ENCODE measurements around the gene C4orf50.

C4orf50 gene

GRCh38 chr4:6032249-6033244, 14.3 kb upstream of the C4orf50 start:
- Mint-ChIP-seq H3K27me3 (no peaks in the 10 kb centered on the region), H3K9me3 (no peaks in the 10 kb centered on the region), H3K4me3 (no peak overlapping the region), H3K36me3 (ENCODE audit: low read depth) (no peaks in the 10 kb centered on the region), H3K27ac (no peak overlapping the region), H3K4me1 (no peaks in the 10 kb centered on the region)
- ATAC-seq: no peak
- DNase-seq: no peak

- Mint-ChIP-seq H3K9me3 (no peaks in the 10 kb centered on the region), H3K4me3 (no peak overlapping the region), H3K4me1 (no peaks in the 10 kb centered on the region), H3K27me3 (no peaks in the 10 kb centered on the region), H3K27ac (no peak overlapping the region), H3K36me3 (ENCODE audit: low read depth) (no peaks in the 10 kb centered on the region)
- DNase-seq (no peak), ATAC-seq (no peak)
Observed at GRCh38 chr4:6031846-6032245, 13.6 kb upstream of the C4orf50 start.

GRCh38 chr4:6030679-6031078, 12.4 kb upstream of the C4orf50 start:
- no peaks in the 10 kb centered on the region for H3K9me3 Mint-ChIP-seq
- ATAC-seq (no peak), DNase-seq (no peak)
- no peaks in the 10 kb centered on the region for H3K4me1 Mint-ChIP-seq
- H3K27ac Mint-ChIP-seq: no peak overlapping the region
- no peaks in the 10 kb centered on the region for H3K36me3 Mint-ChIP-seq (ENCODE audit: low read depth)
- no peaks in the 10 kb centered on the region for H3K27me3 Mint-ChIP-seq
- no peak overlapping the region for H3K4me3 Mint-ChIP-seq

GRCh38 chr4:6029254-6029653, 11.0 kb upstream of the C4orf50 start:
- no peaks in the 10 kb centered on the region for H3K27me3 Mint-ChIP-seq
- H3K4me3 Mint-ChIP-seq: no peak overlapping the region
- ATAC-seq (no peak), DNase-seq (no peak)
- H3K27ac Mint-ChIP-seq: no peak overlapping the region
- no peaks in the 10 kb centered on the region for H3K9me3 Mint-ChIP-seq
- no peaks in the 10 kb centered on the region for H3K4me1 Mint-ChIP-seq
- H3K36me3 Mint-ChIP-seq (ENCODE audit: low read depth): no peaks in the 10 kb centered on the region

GRCh38 chr4:6028168-6028567, 9.9 kb upstream of the C4orf50 start:
- Mint-ChIP-seq H3K4me1 (no peaks in the 10 kb centered on the region), H3K36me3 (ENCODE audit: low read depth) (no peaks in the 10 kb centered on the region), H3K27me3 (no peaks in the 10 kb centered on the region), H3K9me3 (no peaks in the 10 kb centered on the region), H3K27ac (no peak overlapping the region), H3K4me3 (no peak overlapping the region)
- no peak for DNase-seq
- no peak for ATAC-seq

- no peaks in the 10 kb centered on the region for H3K9me3 Mint-ChIP-seq
- no peaks in the 10 kb centered on the region for H3K4me1 Mint-ChIP-seq
- H3K4me3 Mint-ChIP-seq: no peak overlapping the region
- no peaks in the 10 kb centered on the region for H3K27me3 Mint-ChIP-seq
- ATAC-seq (no peak), DNase-seq (no peak)
- no peak overlapping the region for H3K27ac Mint-ChIP-seq
- no peaks in the 10 kb centered on the region for H3K36me3 Mint-ChIP-seq (ENCODE audit: low read depth)
Observed at GRCh38 chr4:6027392-6027791, 9.2 kb upstream of the C4orf50 start.

GRCh38 chr4:6024313-6024960, 6.2 kb upstream of the C4orf50 start:
- no peaks in the 10 kb centered on the region for H3K4me1 Mint-ChIP-seq
- ATAC-seq (no peak), DNase-seq (no peak)

GRCh38 chr4:6023731-6024130, 5.5 kb upstream of the C4orf50 start:
- Mint-ChIP-seq H3K4me3 (no peak overlapping the region), H3K27ac (peak overlapping the region; percentile 13), H3K9me3 (no peaks in the 10 kb centered on the region), H3K36me3 (ENCODE audit: low read depth) (no peaks in the 10 kb centered on the region), H3K4me1 (no peaks in the 10 kb centered on the region), H3K27me3 (peaks cover 11% of the 10 kb centered on the region)
- ATAC-seq (no peak), DNase-seq (no peak)

More at GRCh38 chr4:6024313-6024960, 6.2 kb upstream of the C4orf50 start:
- Mint-ChIP-seq H3K4me3 (no peak overlapping the region), H3K9me3 (no peaks in the 10 kb centered on the region), H3K36me3 (ENCODE audit: low read depth) (no peaks in the 10 kb centered on the region), H3K27me3 (peaks cover 7% of the 10 kb centered on the region), H3K27ac (no peak overlapping the region)

GRCh38 chr4:6022607-6023288, 4.5 kb upstream of the C4orf50 start:
- Mint-ChIP-seq H3K27me3 (peaks cover 11% of the 10 kb centered on the region), H3K27ac (no peak overlapping the region), H3K4me3 (no peak overlapping the region), H3K9me3 (no peaks in the 10 kb centered on the region), H3K36me3 (ENCODE audit: low read depth) (no peaks in the 10 kb centered on the region), H3K4me1 (no peaks in the 10 kb centered on the region)
- DNase-seq: no peak
- ATAC-seq: no peak

- peaks cover 11% of the 10 kb centered on the region for H3K27me3 Mint-ChIP-seq
- no peaks in the 10 kb centered on the region for H3K9me3 Mint-ChIP-seq
- H3K27ac Mint-ChIP-seq: no peak overlapping the region
- H3K4me3 Mint-ChIP-seq: no peak overlapping the region
- no peaks in the 10 kb centered on the region for H3K36me3 Mint-ChIP-seq (ENCODE audit: low read depth)
- DNase-seq: no peak
- no peaks in the 10 kb centered on the region for H3K4me1 Mint-ChIP-seq
- no peak for ATAC-seq
Observed at GRCh38 chr4:6021831-6022606, 3.8 kb upstream of the C4orf50 start.

GRCh38 chr4:6020613-6021012, 2.4 kb upstream of the C4orf50 start:
- H3K4me3 Mint-ChIP-seq: no peak overlapping the region
- H3K27ac Mint-ChIP-seq: no peak overlapping the region
- DNase-seq (no peak), ATAC-seq (no peak)
- H3K27me3 Mint-ChIP-seq: peaks cover 11% of the 10 kb centered on the region
- no peaks in the 10 kb centered on the region for H3K36me3 Mint-ChIP-seq (ENCODE audit: low read depth)
- no peaks in the 10 kb centered on the region for H3K9me3 Mint-ChIP-seq
- no peaks in the 10 kb centered on the region for H3K4me1 Mint-ChIP-seq

- peak; percentile 39 for DNase-seq
- no peak overlapping the region for H3K27ac Mint-ChIP-seq
- no peaks in the 10 kb centered on the region for H3K36me3 Mint-ChIP-seq (ENCODE audit: low read depth)
- H3K4me3 Mint-ChIP-seq: no peak overlapping the region
- no peaks in the 10 kb centered on the region for H3K9me3 Mint-ChIP-seq
- no peaks in the 10 kb centered on the region for H3K4me1 Mint-ChIP-seq
- no peak for ATAC-seq
- peaks cover 11% of the 10 kb centered on the region for H3K27me3 Mint-ChIP-seq
Observed at GRCh38 chr4:6019316-6020263, 1.4 kb upstream of the C4orf50 start.

GRCh38 chr4:6017800-6018199, 431 bp downstream of the C4orf50 start:
- no peaks in the 10 kb centered on the region for H3K9me3 Mint-ChIP-seq
- no peaks in the 10 kb centered on the region for H3K36me3 Mint-ChIP-seq (ENCODE audit: low read depth)
- H3K27me3 Mint-ChIP-seq: peaks cover 11% of the 10 kb centered on the region
- no peak overlapping the region for H3K4me3 Mint-ChIP-seq
- DNase-seq (no peak), ATAC-seq (no peak)
- no peaks in the 10 kb centered on the region for H3K4me1 Mint-ChIP-seq
- no peak overlapping the region for H3K27ac Mint-ChIP-seq

Measured in activated naive CD8-positive, alpha-beta T cell treated with anti-CD3 and anti-CD28 coated beads, Interleukin-2, amount 50 U/mL, for 24 hours (primary cell).